Measurements from ENCODE around the gene NPTX1.

Gene NPTX1

GRCh38 chr17:80443498-80443897 is 32.9 kb downstream of the NPTX1 start:
- in situ Hi-C loops (cut with HindIII; ENCODE audit: low sequenced_read_pairs), result loop anchor here (25.0 kb wide), 2 partner anchors 519 to 644 kb away; no protein-coding TSS in a partner anchor
- no peak overlapping the region for H3K4me3 ChIP-seq (ENCODE audit: low read depth, low read length)
- TF ChIP-seq CTCF (IDR thresholded peaks at IDR 0.05; ENCODE audit: low read depth, low read length, missing control alignments), result no peak
- no peak for DNase-seq (ENCODE audit: low read depth)

DNA sequence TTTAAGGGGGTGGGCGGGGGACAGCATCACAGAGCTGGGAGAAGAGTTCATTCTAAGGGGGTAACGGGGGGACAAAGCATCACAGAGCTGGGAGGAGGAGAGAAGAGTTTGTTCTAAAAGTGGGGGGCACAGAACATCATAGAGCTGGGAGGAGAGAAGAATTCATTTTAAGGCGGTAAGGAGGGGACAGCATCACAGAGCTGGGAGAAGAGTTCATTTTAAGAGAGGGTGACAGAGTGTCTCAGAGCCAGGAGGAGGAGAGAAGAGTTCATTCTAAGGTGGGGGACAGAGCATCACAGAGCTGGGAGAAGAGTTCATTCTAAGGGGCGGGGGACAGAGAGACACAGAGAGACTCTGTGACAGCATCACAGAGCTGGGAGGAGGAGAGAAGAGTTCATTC is 33.6 kb downstream of the NPTX1 start:
- in situ Hi-C loops (cut with HindIII; ENCODE audit: low sequenced_read_pairs), result loop anchor here (25.0 kb wide), 2 partner anchors 520 to 645 kb away; no protein-coding TSS in a partner anchor
- H3K4me3 ChIP-seq (ENCODE audit: low read depth, low read length), result no peak overlapping the region
- TF ChIP-seq CTCF (IDR thresholded peaks at IDR 0.05; ENCODE audit: low read depth, low read length, missing control alignments), result no peak
- no peak for DNase-seq (ENCODE audit: low read depth)

DNA sequence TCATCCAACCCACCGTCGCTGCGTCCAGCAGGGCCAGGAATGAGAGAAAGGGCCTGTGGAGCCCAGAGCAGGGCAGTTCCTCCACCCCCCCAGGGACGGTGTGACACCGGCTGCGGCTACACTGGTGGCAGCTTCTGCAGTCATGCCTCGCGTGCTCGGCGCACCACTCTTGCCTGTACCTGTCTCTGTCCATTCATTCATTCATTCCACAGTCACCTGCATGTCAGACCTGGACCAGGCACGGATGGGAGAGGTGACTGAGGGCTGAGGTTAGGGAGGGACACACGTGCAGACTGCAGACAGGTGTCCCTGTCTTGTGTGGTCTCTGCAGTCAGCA is 34.1 kb downstream of the NPTX1 start:
- in situ Hi-C loops (cut with HindIII; ENCODE audit: low sequenced_read_pairs), result loop anchor here (25.0 kb wide), 2 partner anchors 520 to 645 kb away; no protein-coding TSS in a partner anchor
- no peak for TF ChIP-seq CTCF (IDR thresholded peaks at IDR 0.05; ENCODE audit: low read depth, low read length, missing control alignments)
- DNase-seq (ENCODE audit: low read depth), result no peak
- H3K4me3 ChIP-seq (ENCODE audit: low read depth, low read length), result no peak overlapping the region

GRCh38 chr17:80441598-80442322 is 34.6 kb downstream of the NPTX1 start:
- no peak for DNase-seq (ENCODE audit: low read depth)
- in situ Hi-C loops (cut with HindIII; ENCODE audit: low sequenced_read_pairs), result loop anchor here (25.0 kb wide), 2 partner anchors 521 to 646 kb away; no protein-coding TSS in a partner anchor

DNA sequence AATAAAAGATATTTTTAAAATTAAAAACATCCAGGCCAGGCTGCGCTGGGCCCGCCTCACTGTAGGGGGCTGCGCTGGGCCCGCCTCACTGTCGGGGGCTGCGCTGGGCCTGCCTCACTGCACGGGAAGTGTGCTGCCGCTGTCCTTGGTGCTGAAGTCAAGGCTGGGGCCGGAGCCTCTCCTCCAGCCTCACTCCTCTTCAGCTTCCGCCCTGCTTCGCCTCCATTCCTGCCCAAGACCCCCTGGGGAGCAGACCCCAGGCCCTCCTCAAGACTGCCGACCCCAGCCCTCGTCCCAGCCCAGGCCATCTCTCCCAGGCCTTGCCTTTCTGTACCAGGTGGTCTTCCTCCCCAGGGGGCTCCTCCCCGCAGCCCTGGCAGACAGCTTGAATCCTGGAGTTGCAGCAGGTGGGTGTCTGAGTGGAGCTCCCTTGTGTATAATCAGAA is 35.3 kb downstream of the NPTX1 start:
- DNase-seq (ENCODE audit: low read depth), result no peak
- no peak overlapping the region for H3K4me3 ChIP-seq (ENCODE audit: low read depth, low read length)
- TF ChIP-seq CTCF (IDR thresholded peaks at IDR 0.05; ENCODE audit: low read depth, low read length, missing control alignments), result peak; percentile 7
- in situ Hi-C loops (cut with HindIII; ENCODE audit: low sequenced_read_pairs), result loop anchor here (25.0 kb wide), 2 partner anchors 521 to 646 kb away; no protein-coding TSS in a partner anchor

More at GRCh38 chr17:80441598-80442322, 34.6 kb downstream of the NPTX1 start:
- no peak overlapping the region for H3K4me3 ChIP-seq (ENCODE audit: low read depth, low read length)
- TF ChIP-seq CTCF (IDR thresholded peaks at IDR 0.05; ENCODE audit: low read depth, low read length, missing control alignments), result no peak

- no peak overlapping the region for H3K4me3 ChIP-seq (ENCODE audit: low read depth, low read length)
- DNase-seq (ENCODE audit: low read depth), result no peak
- TF ChIP-seq CTCF (IDR thresholded peaks at IDR 0.05; ENCODE audit: low read depth, low read length, missing control alignments), result no peak
- in situ Hi-C loops (cut with HindIII; ENCODE audit: low sequenced_read_pairs), result loop anchor here (25.0 kb wide), 2 partner anchors 523 to 648 kb away; no protein-coding TSS in a partner anchor
These were observed 36.9 kb downstream of the NPTX1 start for GRCh38 chr17:80439499-80439898.

Data from astrocyte of the cerebellum (primary cell).